Right hindlimb (tissue), 1 donor: ENCODE data around the gene SLC35G2.
"Not testable (repeated sequence)": the region's sequence is repeated elsewhere in the genome, so short reads cannot be mapped to it uniquely, and the experiment has no call there.

Experiments used
- DNase-seq: peaks from one replicate; pipeline ENCODE4 v3.0.0-alpha.2; 2018

Gene SLC35G2

GRCh38 chr3:136891934-136892855 lies 73.3 kb downstream of the SLC35G2 start:
- no peak for DNase-seq

DNA sequence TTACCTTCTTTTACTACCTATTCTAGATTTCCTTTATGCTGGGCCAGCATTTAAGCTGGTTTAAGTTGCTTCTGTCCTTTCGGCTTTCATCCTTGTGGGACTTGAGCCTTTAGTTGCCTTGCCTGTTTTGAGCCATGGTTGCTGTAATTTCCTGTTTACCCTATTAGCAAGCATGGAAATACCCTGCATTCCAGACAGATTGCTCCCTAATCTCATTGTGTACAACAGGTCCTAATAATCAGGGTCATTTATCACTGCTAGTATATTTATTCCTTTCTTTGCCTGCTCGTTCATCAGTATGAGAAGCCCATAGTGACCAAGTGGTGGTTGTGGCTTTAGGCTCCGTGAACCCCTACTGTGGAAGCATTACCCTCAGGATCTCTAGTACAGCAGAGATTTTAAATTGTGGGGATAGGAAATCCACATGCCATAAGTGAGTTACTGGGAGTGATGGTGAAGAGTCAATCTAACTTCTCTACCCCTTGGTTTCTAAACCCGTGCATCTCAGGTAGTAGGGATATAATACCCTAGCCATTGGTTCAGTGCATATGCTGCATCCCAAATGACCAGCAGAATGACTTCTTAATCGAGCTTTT lies 75.0 kb downstream of the SLC35G2 start:
- DNase-seq, result no peak

GRCh38 chr3:136897171-136897570 lies 78.2 kb downstream of the SLC35G2 start:
- not testable (repeated sequence) for DNase-seq

DNA sequence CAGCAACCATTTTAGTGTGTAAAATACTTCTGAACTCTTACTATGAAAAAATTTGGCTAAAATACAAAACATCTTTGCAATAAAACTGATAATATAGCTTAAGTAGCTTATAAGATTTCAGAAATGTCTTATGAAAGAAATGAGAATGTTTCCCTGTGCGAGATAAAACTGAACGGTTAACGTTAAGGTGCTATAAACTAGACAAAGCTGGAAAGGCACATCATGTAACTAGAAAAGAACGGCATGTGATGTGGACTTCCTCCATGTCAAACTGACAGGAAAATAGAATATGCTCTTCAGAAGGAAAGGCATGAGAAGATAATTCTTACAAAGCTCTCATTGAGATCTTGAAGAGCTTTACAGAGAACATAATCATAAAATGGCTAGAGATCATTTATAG lies 79.6 kb downstream of the SLC35G2 start:
- DNase-seq, result no peak

DNA sequence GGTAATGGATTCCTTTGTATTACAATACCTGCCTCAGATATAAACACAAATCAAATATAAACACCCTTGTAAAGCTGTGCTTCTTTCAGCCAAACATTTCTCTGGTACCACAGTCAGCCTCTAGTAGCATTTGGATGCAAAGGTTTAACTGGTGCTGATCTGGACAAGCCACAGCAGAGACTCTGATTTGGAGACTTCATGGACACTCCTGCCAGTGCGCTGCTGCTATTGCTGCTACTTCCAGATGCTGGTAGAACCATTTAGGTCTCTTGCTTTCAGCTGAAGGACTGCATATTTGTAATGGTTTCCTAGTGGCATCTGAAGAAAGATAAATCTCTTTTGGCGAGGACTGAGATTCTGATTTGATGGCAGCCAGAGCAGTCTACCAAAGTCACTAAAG lies 80.0 kb downstream of the SLC35G2 start:
- DNase-seq, result no peak

DNA sequence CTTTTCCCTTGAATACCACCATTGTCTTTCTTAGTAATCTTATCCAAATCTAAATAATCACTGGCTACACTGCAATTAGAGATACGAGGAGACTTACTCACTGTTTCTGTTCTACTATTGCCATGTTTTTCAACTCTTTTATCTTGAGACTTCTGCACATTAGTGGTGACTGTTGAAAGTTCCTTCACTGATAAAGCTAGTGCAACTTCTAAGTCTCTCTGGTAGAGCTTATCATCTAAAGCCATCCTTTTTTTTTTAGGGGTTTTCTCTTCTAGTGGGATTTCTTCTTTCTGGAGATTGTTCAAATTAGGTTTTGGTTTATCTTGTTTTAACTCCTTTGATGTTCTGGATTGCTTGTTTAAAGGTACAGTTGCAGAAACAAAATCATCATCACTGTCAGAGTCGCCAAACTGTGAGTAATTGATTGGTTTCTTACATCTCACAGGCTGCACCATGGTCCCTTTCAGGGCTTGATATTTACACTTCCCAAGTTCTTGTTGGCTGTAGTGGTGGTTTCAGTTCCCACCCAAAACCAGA lies 80.8 kb downstream of the SLC35G2 start:
- no peak for DNase-seq

DNA sequence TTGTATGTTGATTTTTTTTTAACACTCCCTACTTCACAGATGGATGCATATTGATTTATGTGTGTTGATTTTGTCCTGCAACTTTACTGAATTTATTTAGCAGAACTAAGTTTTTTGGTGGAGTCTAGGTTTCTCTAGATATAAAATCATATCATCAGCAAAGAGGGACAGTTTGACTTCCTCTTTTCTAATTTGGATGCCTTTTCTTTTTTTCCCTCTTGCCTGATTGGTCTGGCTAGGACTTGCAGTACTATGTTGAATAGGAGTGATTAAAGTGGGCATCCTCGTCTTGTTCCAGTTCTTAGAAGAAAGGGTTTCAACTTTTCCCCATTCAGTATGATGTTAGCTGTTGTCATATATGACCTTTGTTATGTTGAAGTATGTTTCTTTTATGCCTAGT lies 81.8 kb downstream of the SLC35G2 start:
- DNase-seq, result not testable (repeated sequence)

GRCh38 chr3:136901391-136901790 lies 82.5 kb downstream of the SLC35G2 start:
- no peak for DNase-seq

DNA sequence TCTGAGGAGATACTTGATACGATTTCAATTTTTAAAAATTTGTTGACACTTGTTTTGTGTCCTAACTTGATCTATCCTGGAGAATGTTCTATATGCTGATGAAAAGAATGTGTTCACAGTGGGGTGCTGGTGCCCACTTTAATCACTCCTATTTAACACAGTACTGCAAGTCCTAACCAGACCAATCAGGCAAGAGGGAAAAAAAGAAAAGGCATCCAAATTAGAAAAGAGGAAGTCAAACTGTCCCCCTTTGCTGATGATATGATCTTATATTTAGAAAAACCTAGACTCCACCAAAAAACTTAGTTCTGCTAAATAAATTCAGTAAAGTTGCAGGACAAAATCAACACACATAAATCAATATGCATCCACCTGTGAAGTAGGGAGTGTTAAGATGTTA lies 83.6 kb downstream of the SLC35G2 start:
- DNase-seq, result not testable (repeated sequence)

GRCh38 chr3:136903899-136904298 lies 85.0 kb downstream of the SLC35G2 start:
- DNase-seq, result no peak

- no peak for DNase-seq
These were observed 85.8 kb downstream of the SLC35G2 start for GRCh38 chr3:136904746-136905145.
